SHP77 treated with DMSO at 0.1 percent for 48 hours (cell line): ENCODE data around the gene LMNA.
"Not testable (repeated sequence)": the region's sequence is repeated elsewhere in the genome, so short reads cannot be mapped to it uniquely, and the experiment has no call there.

Experiments
- DNase-seq: peaks from one replicate; lab custom pipeline; 2025; lab: John Stamatoyannopoulos, UW

Gene LMNA

DNA sequence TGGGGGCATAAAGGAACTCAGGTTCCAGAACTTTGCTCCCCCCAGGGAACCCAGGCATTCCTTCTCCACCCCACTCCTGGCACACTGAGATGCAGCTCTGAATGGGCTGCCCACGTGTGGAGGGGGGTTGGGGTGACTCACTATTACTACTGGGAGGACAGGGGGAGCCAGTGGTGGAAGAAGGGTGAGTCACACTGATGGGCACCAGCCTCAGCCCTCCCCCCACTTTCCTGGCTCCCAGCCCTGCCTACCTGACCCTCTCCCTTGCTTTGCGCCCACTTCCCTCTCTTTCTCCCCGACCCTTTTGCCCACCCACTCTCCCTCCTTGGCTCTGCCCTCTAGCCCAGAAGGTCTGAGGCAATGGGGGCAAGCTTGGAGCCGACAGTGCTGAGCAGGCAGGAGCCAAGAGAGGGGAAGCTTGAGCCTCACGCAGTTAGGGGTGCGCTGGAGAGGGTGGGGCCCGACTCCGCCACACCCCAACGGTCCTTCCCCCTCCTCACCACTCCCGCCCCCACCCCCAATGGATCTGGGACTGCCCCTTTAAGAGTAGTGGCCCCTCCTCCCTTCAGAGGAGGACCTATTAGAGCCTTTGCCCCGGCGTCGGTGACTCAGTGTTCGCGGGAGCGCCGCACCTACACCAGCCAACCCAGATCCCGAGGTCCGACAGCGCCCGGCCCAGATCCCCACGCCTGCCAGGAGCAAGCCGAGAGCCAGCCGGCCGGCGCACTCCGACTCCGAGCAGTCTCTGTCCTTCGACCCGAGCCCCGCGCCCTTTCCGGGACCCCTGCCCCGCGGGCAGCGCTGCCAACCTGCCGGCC lies at the start of gene LMNA:
Gene LMNA (plus strand): TSS at position 611 of the 818 bp plus-strand sequence. CDS start 208 bp downstream, outside the sequence.
- DNase-seq: peak; percentile 66

DNA sequence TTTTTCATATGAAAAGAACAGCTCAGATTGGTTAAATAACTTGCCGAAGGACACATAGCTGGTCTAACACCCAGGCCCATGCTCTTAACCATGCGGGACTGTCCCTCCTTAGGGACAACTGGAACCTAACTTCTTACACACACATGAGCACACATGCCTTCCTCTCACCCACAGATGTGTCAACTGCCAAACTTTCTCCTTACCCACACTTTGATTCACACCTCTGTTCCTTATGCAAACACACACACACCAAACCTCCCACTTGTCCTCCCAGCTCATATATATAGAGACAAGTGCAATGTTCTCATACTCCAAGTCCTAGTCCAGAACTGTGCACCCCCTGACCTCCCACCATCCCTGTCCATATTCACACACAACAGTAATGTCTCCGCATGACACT lies 49.3 kb upstream of the LMNA start:
- DNase-seq: no peak

DNA sequence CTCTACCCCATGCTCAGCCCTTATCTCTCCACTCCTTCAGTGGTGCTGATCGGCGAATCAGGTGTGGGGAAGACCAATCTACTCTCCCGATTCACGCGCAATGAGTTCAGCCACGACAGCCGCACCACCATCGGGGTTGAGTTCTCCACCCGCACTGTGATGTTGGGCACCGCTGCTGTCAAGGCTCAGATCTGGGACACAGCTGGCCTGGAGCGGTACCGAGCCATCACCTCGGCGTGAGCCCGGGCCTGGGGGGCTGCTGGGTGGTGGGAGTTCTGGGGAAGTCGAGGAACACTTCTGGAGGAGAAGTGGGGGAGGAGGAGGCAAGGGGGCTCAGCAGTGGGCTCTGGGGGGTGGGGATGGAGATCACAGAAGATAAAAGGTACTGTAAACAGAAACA lies 48.6 kb upstream of the LMNA start:
- no peak for DNase-seq

DNA sequence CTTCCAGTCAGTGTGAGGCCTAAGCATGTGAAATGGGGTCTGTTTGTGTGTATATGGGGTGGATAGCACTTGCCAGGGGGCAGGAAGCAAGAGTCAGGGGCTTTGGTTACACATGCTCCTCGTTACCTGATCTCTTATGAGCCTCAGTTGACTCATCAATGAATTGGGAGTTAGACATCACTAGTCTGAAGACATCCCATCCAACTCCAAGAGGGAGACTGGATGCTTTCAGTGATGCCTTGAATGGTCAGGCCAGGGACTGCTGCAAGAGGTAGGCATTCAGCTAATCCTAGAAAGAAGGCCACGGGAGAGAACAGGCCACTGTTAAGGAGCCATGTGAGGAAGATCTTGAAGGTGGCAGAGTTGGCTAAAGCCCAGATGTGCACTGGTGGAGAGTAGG lies 47.2 kb upstream of the LMNA start:
- no peak for DNase-seq

DNA sequence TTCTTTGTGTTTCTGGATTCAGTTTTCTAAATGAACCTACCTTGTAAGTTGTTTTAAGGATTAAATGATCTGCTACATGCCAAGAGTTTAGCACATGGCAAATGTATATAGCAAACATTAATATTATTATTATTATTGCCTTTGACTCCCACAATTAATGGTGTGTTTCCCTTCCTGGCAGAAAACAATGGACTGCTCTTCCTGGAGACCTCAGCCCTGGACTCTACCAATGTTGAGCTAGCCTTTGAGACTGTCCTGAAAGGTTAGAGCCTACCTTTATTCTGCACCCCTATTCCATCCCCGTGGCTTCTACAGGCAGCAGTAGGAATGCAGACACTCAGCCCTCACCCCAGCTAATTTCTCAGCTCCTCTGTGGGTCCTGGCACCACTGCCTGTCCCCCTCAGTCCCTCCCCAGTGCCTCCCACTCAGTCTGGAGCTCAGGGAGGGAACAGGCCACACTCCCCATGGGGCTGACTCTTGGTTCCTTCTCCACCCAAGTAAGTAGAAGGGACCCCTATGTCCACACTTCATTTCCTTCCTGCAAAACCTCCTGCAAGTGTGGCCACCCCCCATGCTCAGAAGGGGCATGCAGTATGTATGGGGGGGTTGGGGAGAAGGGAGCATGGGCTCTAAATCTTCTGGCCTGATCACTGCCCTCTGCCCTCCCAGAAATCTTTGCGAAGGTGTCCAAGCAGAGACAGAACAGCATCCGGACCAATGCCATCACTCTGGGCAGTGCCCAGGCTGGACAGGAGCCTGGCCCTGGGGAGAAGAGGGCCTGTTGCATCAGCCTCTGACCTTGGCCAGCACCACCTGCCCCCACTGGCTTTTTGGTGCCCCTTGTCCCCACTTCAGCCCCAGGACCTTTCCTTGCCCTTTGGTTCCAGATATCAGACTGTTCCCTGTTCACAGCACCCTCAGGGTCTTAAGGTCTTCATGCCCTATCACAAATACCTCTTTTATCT lies 44.7 kb upstream of the LMNA start:
- DNase-seq: no peak

DNA sequence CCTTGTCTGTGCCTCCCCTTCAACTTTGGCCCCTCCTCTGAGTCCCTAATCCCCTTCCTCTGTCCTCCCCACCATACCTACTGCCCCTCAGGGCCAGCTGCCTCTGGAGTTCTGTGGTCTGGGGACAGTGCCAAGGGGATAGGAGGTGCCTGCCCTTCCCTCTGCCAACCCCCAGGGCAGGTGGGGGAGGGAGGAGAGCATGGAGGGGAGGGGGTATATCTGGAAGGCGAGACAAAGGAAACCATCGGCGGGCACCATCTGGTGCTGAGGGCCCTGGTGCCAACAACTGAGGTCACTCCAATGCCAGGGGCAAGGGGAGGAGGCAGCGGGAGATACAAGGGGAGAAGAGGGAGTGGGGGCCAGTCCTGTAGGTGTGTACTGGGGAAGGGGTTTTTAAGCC lies 44.0 kb upstream of the LMNA start:
- peak; percentile 45 for DNase-seq

DNA sequence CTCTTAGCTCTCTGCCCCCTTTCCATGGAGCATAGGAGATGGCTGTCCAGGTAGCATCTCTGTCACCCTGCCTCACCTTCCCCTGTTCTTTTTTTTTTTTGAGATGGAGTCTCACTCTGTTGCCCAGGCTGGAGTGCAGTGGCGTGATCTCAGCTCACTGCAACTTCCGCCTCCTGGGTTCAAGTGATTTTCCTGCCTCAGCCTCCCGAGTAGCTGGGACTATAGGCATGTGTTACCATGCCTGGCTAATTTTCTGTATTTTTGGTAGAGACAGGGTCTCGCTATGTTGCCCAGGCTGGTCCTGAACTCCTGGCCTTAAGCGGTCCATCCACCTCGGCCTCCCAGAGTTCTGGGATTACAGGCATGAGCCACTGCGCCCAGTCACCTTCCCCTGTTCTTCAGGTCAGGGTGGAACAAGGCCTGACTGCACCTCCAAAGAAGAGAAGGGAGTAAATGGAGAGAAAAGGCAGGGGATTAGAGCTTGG lies 43.1 kb upstream of the LMNA start:
- DNase-seq: not testable (repeated sequence)

DNA sequence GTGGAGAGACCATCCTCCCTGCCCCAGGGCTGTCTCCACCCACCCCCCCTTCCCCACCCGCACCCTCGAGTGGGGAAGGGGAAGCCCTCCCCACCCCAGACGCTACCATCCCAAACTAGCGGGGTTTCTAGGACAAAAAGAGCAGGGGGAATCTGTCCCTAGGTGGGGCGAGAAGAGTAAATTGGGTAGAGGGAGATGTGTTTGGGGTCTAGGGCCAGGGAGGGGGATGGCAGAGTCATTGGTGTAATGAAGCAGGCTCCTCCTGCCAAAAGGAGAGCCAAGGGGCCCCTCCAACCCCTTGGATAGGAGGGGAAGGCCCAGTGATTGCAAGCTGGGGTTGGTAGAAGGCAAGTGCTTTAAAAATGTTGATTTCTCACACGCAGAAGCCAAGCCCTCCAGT lies 42.3 kb upstream of the LMNA start:
- DNase-seq: no peak

DNA sequence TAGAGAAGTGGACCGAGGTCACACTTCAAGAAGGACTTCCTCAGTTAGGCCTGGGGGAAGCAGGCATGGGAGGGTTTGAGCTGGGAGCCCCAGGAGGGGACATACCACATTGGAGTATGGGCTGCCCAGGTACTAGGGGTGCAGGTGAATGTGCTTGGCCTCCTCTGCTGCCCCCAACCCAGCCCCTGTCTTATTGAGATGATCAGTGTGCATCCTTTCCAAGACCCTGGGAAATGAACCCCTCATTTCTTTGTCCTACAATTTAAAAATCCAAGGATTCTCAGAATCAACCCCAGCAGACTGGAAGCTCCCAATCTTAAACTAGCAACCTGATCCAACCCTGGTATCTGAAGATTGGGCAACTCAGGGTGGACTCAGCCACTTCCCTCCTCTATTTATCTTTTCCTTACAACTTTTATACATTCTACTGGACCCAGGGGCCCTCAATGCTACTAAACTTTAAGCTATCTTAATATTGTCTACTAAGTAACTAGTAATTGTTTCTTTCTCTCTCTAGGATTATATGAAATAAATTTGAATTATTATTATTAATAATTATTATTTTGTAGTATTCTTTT lies 41.3 kb upstream of the LMNA start:
- DNase-seq: no peak

DNA sequence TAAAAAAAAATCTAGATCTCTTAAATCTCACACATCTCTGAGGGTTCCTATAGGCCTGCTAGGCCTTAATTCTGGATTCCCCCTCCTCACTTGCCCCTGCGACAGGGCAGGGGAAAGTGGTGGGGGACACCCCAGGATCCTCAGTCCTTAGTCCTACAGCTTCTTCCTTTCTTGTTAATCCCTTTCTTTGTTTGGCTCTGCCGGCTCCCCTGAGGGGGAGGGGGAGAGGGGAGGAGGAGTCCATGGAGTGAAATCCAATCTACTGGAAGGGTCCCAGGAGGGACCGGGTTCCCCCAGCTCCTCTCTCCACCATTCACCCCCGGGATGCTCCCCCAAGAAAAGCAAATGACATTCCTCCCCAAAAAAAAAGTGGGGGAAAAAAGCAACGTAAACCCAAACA lies 40.8 kb upstream of the LMNA start:
- DNase-seq: no peak

DNA sequence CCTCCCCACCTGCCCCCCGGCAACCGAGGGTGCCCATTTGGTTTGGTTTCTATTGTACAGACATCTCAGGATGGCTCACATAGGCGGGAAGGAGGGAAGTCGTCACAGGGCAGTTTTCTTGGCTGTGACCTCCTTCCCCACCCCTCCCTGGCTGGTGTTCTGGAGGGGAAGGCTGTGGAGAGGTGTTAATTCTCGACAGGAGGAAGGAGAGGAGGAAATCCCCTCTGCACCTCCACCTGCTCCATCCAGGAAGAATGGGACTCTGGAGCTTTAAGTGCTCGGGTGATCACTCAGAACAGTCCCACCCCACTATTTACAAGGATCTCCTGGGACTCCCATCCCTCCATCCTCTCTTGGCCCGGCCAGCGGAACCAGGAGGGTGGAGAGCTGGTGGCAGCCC lies 39.9 kb upstream of the LMNA start:
- DNase-seq: no peak

DNA sequence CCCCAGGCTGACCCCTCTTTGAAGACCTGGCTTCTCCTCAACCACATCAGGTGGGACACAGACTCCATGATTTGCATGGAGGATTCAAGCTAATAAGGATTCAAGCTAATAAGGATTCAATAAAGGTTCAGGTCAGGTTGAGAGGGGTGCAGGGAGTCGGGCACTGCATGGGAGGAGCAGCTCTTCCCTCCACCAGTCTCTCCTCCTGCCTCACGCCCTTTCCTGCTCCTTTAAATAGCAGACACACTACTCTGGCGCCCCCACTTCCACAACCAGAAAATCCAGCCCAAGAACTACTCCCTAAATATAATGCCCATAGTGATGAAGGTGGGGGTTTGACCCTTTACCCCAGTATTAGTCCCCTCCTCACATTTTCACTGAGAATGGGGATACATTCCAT lies 39.3 kb upstream of the LMNA start:
- DNase-seq: no peak

DNA sequence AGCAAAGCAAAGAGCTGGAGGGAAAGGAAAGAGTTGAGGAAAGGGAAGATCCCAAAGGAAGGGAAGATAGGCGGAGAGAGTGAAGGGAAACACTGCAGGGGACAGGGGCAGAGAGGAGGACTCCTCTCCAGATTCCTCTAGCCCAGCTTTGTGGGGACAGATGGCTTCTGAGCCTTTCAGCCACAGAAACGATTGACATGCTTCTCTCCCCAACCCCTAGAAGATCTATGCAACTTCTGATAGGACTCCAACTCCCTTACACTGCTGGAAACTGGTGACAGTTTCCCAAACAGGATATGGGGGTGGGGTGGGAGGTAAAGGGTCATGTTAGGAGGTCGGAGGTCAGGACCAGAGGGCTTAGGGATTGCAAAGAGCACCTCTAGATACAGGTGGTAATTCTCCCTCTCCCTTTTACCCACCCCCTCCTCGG lies 38.7 kb upstream of the LMNA start:
- no peak for DNase-seq

DNA sequence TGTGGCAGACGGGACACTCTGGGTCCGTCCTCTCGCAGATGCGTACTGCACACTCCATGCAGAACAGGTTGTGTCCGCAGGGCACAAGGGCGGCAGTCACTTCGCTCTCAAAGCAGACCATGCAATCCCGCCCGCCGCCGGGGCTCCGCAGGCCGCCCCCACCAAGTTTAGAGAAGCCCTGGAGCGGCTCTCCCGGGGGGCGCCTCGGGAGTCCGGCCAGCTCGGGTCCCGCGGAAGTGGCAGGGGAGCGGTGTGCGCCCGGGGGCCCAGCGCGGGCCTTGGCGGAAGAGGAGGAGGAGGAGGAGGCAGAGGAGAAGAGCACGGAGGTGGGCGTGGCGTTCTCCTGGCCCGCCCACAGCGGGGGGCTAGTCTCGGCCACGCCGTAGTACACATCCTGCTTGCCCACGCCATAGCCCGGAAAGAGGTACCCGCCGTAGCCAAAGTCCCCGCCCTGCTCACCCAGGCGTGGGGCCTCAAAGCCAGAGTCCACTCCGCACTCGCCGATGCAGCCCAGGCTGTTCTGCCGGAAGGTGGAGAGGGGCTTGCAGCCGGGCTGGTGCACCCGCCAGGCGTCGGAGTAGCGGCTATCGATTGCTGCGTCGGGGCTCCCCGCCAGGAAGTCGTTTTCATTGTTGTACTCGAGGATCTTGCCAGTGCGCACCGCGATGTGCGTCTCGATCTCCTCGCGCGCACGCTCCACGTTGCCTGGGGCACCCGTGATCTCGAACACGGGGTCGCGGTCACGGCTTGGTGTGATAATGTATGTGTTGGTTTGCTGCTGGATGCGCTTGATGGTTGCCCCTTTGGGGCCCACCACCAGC lies 37.7 kb upstream of the LMNA start:
- no peak for DNase-seq

DNA sequence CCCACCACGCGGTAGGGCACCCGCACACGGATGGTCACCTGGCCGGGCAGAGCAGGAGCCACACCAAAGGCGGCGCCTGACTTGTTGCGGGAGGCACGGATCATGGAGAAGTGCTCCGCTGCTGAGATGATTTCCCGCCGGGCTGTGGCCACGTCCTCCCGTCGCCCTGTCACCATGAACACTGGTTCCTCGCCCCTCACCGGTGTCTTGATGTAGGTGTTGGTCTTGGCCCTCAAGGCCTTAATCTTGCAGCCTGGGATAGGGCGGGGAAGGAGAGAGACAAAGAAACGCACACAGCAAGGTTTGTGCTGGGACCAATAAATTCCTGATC lies 37.1 kb upstream of the LMNA start:
- DNase-seq: no peak

DNA sequence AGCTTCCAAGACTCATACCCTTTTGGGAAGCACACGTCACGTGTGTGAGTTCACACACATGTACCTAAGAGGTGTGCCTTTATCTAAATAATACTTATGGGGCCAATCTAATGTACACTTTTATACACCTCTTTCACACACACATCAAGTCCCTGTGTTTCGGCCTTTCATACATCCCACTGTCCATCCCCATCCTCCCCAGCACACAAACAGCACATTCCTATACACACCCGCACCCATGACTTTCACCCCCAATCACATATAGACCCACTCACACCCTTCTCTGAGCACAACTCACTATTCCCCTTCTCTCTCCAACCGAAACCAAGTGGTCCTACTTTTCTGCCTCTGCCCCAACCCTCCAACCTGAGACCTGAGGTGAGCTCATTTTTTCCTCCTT lies 35.8 kb upstream of the LMNA start:
- no peak for DNase-seq

DNA sequence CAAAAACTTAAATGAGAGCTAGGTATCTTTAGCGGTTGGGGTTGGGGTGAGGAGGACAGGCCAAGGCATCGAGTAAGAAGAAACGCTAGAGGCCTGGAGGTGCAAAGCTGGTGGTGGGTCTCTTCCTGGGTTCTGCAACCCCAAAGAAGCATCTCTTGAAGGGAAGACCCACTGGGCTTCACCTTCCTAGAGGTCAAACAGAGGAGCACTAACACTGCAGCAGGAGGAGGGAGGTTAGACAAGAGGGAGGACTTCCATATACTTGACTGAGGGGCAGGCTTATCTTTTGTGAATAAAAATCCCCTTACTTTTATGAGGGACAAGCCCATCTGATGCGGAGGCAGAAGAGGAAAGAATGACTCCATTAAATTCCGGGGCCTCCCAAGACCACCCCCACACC lies 34.7 kb upstream of the LMNA start:
- DNase-seq: no peak

DNA sequence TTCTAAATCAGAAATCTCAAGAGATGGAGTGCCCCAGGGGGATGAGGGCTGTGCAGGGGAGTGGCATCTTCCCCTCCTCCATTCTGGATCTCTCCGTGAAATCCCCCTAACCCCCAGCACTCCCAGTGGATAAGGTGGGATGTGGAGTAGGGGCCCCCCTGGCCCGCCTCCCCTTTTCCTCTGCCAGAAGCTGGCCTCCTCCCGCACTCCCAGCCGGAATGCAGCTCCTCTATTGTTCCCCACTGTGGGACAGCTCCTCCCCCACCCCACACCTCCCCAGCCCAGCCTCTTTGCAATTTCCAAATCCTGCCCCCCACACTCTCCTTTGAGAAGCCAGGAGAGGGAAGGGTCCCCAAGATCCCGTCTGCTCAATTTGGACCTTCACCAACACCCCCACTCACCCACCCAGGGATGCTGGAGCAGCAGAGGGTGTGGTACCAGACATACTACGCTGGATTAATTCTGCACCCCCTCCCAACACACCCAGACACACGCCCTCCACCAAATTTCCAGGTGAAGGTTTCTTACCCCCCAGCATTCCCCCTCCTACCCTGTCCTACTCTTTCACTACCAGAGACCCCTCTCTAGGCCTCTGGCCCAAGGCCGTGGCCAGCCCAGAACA lies 34.2 kb upstream of the LMNA start:
- DNase-seq: no peak

DNA sequence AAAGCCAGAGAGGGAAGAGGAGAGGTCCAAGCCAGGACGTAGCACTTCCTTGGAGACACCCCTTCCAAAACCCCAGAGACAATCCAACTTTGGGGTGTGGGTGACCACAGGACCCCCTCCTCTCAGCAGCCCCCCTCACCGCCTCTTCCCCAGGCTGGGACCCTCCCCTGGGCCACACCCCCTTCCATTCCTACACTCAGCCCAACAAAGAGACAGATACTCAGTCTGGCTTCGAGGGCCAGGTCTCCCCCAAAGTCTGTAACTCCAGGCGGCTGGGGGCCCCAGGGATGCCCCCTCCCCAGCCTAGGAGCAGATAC lies 33.7 kb upstream of the LMNA start:
- DNase-seq: no peak

DNA sequence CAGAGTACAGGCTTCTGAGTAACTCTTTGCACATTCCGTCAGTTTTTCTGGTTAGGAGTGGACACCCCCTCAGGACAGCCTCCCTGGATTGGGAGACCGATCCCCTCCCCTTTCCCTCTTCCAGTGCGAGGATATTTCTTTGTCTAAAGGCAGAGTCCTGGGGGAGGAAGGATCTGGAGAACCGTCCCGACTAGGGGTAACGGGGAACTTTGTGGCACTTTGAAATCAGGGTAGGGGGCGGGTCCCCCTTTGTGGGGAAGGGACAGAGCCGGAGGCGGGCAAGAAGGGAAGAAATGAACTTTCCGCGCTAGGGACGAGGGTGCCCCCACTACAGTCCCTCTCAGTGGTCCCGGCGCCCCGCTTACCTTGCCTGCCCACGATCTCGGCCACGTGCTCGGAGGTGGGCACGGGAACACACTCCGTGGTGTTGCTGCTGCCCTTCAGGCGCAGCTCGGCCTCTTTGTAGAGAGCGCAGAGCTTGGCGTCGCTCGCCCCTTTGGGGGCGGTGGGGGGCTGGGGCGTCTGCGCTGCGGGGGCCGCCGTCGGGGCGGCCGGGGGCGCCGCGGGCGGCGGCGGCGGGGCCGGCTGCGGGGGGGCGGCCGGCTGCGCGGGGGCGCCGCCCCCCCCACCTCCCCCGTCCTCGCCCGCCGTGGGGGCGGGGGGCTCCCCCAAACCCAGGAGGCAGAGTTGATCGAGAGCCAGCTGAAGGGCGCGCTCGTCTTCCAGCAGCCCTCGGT lies 33.2 kb upstream of the LMNA start:
- DNase-seq: no peak

DNA sequence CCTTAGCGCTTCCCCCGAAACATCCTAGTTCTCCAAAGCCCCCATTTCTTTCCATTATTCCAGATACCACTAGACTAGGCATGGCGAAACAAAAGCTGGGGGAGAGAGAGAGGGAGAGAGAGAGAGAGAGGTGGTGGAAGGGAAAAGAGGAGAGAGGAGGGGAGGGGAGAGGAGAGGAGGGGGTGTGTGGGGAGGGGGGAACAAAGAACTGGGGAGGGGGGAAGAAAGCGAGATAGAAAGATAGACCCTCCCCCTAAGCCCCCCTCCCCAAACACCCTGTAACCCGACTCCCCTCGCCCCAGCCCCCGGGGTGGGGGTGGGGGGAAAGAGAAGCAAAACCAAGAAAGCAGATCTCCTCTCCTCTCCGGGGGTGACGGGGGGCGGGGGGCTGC lies 32.6 kb upstream of the LMNA start:
- no peak for DNase-seq
